Stimulated activated CD4-positive, alpha-beta T cell treated with anti-CD3 and anti-CD28 coated beads, Interleukin-2, amount 100 ng/mL, for 4 hours (primary cell): ENCODE results near the gene SLC35A1.

Experiments used
- DNase-seq: peaks from one replicate; pipeline ENCODE4 v3.0.0-alpha.2; 2020; ENCODE audit warnings: low read depth

Gene SLC35A1

DNA sequence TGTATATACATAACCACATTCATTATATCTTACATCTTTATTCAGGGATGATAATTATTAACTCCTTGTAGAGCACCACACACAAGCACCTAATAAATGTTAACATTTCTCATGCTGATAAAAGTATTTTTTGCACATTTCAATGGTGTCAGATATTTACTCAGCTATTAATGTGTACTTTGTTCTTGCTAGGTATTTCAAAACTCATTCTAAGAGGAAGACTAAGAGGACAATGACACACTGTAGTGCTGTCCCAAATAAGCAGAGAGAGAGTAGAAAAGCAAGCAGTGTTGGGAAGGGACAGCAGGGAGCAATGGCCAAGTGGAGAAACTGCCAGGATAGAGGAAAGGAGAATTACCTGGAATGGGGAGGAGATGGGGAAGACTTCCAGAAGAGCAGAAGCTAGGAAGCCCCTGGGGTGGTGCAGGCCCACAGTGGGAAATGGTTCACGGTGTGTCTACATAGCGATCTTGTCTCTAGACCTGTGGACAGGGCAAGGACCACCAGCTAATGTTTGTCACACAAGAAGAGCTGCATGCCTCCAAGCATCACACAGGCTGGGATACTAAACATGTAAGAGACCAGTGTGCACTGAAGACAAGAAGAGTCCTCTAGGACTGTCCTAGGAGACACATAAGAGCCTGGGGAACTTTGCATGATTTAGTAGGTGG, 61.7 kb downstream of the SLC35A1 start:
- no peak for DNase-seq

DNA sequence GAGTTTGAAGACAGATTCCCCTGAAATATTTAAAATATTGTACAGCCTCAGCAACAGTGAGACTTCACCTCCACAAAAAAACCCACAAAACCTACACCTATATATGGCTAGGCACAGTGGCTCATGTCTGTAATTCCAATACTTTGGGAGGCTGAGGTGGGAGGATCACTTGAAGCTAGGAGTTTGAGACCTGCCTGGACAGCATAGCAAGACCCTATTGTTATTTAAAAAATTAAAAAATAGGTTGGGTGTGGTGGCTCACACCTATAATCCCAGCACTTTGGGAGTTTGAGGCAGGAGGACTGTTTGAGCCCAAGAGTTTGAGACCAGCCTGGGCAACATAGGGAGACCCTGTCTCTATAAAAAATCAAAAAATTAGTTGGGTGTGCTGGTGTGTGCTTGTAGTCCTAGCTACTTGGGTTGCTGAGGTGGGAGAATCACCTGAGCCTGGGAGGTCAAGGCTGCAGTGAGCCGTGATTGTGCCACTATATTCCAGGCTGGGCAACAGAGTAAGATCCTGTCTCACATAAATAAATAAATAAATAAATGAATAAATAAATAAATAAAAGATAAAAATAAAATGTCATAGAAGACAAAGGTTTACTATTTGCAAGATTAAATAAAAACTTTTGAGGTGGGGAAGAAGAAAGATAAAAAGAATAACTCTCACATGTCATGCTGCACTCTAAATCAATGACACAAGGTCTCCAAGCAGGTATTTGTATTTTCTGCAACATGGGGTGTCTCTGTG, 65.9 kb downstream of the SLC35A1 start:
- no peak for DNase-seq

DNA sequence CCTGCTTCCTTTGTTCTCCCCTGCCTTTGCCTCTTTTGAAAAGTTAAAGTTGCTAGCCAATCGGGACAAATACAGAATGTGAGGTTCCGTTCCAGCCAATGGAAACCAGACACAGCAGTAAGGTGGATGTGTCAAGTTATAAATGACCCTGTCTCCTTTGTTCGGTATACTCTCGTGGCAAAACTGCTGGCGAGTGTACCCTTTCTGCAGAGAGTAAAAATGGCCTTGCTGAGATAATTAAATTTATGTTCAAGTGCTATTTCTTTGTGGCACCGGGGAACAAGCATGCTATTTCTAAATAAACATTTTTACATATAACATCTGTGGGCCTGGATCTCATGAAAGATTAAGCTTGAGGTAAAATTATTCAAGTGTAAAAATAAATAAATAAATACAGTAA, 66.8 kb downstream of the SLC35A1 start:
- no peak for DNase-seq

DNA sequence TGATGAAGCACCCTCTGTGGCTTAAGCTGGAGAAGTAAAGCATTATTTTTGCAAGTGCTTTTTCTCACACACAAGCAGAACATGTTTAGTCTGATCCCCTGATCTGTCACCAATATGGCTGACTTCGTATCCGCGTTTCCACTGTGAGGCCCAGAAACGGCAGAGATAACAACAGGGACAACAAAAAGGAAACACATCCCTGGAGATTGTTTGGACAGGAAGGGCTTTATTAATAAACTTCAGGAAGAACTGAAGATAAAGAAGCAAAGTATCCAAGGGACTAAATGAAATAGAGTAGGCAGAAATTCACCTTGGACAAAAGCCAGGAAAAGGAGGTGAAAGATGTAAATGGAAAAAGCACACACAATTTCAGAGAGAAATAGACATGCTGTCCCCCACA, 67.8 kb downstream of the SLC35A1 start:
- no peak for DNase-seq

DNA sequence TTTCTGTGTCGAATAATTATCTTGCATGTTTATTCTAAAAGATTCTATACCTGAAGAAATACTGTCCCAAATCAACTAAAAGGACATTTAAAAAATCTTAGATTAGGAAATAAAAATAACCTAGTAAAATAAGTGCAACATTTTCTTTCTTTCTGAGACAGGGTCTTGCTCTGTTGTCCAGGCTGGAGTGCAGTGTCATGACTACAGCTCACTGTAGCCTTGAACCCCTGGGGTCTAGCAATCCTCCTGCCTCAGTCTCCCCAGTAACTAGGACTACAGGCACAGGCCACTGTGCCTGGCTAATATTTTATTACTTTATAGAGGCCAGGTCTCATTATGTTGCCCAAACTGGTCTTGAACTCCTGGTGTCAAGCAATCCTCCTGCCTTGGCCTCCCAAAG, 68.3 kb downstream of the SLC35A1 start:
- DNase-seq, result no peak

DNA sequence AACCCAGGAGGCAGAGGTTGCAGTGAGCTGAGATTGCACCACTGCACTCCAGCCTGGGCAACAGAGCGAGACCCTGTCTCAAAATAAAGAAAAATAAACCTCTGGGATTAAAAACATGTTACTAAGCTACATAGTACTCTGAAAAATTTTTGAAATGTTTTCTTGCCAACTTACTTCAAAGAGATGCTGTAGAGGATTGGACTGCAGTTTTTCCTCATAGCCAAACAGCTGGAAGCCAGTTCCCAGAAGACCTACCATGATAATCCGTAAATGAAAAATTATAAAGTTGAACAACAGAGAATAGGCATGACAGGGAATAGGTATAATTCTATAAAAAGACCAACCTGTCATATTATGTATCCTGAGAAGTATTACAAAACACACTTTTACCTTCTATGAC, 69.0 kb downstream of the SLC35A1 start:
- DNase-seq, result no peak

DNA sequence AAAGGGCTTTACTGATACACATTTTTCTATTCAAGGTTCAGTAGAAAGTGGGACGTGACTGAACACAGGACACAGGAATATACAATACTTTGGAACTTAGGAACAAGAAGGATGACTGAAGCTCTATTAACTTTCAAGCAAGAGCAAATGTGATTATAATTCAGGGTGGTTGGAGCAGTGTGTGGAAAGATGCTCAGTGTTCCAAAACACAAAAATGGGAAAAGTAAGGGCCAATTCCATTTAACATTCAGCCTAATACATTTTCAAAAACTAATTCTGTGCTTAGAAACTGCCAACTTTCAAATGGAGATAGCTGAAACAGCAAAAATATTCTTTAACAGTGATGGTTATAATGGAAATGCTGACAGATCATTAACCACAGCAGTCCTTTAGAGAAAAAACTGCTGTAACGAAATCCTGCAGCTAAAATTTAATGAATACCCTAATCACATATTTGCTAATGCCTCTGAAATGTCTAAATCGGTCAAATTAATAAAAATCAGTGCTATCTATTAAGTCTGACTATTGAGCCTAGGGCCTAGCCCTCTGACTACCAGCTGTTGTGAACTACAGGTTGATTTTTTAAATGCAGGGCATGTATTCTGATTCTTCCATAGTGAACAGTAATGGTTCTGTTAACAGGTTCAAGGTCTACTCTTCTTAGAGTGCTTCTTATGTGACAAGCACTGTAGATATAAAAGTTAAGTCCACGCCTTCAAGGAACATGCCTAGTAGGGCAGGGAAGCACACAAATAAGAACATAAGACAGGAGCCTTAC, 71.1 kb downstream of the SLC35A1 start:
- DNase-seq, result no peak

DNA sequence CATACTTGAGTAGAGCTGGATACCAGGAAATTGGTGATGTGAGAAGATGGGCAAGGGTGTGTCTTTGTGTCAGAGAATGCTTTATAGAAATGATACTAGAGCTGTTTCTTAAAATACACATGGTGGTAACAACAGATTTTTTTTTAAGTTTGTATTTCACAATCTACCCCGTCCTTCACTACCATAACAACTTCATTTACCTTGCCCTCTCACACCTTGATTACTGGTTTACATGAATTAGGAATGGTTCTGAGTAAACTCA, 71.6 kb downstream of the SLC35A1 start:
- no peak for DNase-seq

DNA sequence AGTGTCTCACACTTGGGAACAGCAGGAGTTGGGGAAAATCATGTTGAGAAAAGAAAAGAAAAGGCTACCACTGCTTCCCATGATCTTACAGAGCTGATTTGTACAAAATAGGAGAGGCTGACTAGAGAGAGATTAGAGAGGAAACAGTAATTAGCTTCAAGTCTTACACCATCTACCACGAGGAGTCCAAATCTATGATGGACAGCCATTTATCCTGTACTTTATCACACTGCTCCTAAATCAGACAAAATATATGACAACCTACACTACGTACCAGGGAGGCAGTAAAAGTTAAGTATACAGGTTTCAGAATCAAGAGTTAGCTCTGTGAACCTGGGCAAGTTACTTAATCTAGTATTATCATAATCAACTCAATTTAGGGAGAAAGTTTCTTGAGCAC, 79.0 kb downstream of the SLC35A1 start:
- no peak for DNase-seq

DNA sequence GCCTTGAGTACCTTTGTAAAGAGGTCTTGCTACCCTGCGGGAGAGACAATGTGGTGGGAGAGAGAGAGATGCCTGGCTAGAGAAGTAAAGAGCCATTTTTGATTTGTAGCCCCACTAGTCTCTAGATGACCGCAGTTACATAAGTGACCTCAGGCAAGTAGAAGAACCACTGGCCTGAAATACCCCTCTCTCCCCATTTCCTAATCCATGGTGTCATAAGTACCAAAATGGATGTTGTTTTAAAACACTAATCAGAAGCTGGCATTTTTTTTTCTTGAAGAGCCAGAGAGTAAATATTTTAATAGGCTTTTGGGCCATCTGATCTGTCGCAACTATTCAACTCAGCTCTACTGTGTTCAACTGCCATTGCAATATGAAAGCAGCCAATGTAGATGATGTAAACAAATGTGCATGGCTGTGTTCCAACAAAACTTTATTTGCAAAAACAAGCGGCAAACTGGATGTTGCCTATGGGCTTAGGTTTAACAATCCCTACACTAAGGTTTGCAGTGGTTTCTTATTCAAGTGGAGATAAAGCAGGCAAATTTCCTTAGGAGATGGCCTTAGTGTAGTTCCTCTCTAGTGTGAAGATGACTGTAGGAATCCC, 80.5 kb downstream of the SLC35A1 start:
- DNase-seq, result no peak

DNA sequence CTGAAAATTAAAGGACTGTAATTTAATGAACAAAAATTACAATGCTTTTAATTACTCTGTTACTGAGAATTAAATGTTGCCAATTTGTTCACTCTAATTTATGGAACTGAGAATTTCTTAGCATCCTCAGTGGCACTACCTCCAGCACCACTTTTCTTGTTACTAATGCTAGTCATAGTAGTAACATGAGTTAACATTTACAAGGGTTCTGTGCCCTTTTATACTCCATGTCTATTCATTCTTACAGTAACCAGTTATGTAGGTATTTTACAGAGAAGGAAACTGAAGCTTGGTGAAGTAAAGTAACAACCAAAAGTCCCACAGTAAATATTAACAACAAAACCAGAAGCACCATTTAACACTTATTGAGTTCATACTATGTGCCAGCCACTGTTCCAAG, 82.7 kb downstream of the SLC35A1 start:
- no peak for DNase-seq

DNA sequence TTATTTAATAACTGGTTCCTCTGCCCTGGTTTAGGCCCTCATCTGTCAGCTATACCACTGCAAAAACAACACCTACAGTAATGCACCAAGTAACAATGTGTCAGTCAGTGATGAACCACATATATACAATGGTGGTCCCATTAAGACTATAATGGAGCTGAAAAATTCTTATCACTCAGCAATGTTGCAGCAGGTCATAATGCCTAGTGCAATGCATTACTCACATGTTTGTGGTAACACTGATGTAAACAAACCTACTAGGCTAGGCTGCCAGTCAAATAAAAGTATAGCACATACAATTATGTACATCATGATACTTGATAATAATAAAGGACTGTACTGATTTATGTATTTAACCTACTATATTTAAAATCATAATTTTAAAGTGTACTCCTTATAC, 85.7 kb downstream of the SLC35A1 start:
- no peak for DNase-seq

DNA sequence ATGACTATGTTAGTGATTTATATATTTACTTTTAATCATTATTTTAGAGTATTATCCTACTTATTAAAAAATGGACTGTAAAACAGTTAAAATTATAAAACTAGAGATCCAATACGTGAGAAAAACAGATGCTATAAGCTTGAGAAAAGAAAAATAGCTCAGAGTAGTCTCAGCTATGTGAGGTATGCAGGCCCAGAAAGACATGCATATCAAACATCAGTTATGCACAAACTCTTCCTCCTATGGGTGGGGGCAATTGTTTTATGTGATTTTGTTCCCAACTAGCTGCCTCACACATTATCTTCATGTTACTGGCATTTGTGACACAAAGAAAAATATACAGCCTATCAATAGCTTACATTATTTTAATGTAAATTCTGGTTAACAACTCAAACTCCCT, 88.2 kb downstream of the SLC35A1 start:
- DNase-seq, result no peak
